Liver (tissue), 9 donors: ENCODE data around the gene CAMSAP1. TPM values are rescaled to one million over a fixed set of nuclear protein-coding genes. Genes with fewer than 3 reads are reported as not detected.

ENCODE experiments used
- DNase-seq: peaks from one replicate; pipeline ENCODE4 v3.0.0-alpha.2; 2017; ENCODE audit warnings: low spot score
- H3K27ac ChIP-seq, 2 donors: one replicate each; pipeline ENCODE4 v1.7.0; 2013; ENCODE audit warnings: inconsistent platforms in 2 of 2, low read length in 2 of 2, control low read depth in 1 of 2, low read depth in 1 of 2, mild to moderate bottlenecking in 1 of 2
- H3K27me3 ChIP-seq, 4 donors: one replicate each; pipeline versions ENCODE4 v1.6.1 to v1.7.0; 2013; ENCODE audit warnings: low read length in 3 of 4, inconsistent platforms in 1 of 4, mild to moderate bottlenecking in 1 of 4, moderate library complexity in 1 of 4; ENCODE audit not compliant: control insufficient read depth in 4 of 4, insufficient read depth in 4 of 4
- H3K36me3 ChIP-seq, 4 donors: one replicate each; pipeline versions ENCODE4 v1.6.1 to v1.7.0; 2013; ENCODE audit warnings: low read length in 3 of 4, mild to moderate bottlenecking in 3 of 4, low read depth in 1 of 4, moderate library complexity in 1 of 4; ENCODE audit not compliant: control insufficient read depth in 4 of 4, insufficient read depth in 3 of 4
- H3K4me1 ChIP-seq, 4 donors: one replicate each; pipeline versions ENCODE4 v1.6.1 to v1.7.0; 2013; ENCODE audit warnings: low read length in 3 of 4, mild to moderate bottlenecking in 3 of 4, moderate library complexity in 1 of 4; ENCODE audit not compliant: control insufficient read depth in 4 of 4, insufficient read depth in 4 of 4
- H3K4me3 ChIP-seq, 3 donors: one replicate each; pipeline versions ENCODE4 v1.6.1 to v1.7.0; 2013; ENCODE audit warnings: low read length in 3 of 3, control low read depth in 1 of 3, low read depth in 1 of 3, mild to moderate bottlenecking in 1 of 3
- H3K9ac ChIP-seq, 2 donors: one replicate each; pipeline ENCODE4 v1.7.0; 2013; ENCODE audit warnings: low read length in 2 of 2, mild to moderate bottlenecking in 2 of 2, moderate library complexity in 2 of 2, control low read depth in 1 of 2, low read depth in 1 of 2
- H3K9me3 ChIP-seq, 4 donors: one replicate each; pipeline versions ENCODE4 v1.6.1 to v1.7.0; 2013; ENCODE audit warnings: low read length in 3 of 4; ENCODE audit not compliant: control insufficient read depth in 4 of 4
- EGR1 ChIP-seq, 2 donors: IDR thresholded peaks; 2 replicates each; pipeline ENCODE4 v1.6.1; 2016 to 2018; ENCODE audit warnings: antibody characterized with exemption in 2 of 2, low read depth in 2 of 2
- FOXA1 ChIP-seq: IDR thresholded peaks from 2 replicates; pipeline ENCODE4 v1.6.1; 2016; ENCODE audit warnings: antibody characterized with exemption
- FOXA2 ChIP-seq: IDR thresholded peaks from 2 replicates; pipeline ENCODE4 v1.6.1; 2016; ENCODE audit warnings: antibody characterized with exemption
- GABPA ChIP-seq, 2 donors: IDR thresholded peaks in 1 of 2; conservative IDR thresholded peaks in 1 of 2; 2 replicates each; pipeline ENCODE4 v1.6.1; 2016; ENCODE audit warnings: antibody characterized with exemption in 2 of 2, mild to moderate bottlenecking in 1 of 2, moderate library complexity in 1 of 2
- HNF4A ChIP-seq, 2 donors: conservative IDR thresholded peaks; 2 replicates each; pipeline ENCODE4 v1.6.1; 2016; ENCODE audit warnings: antibody characterized with exemption in 2 of 2, mild to moderate bottlenecking in 2 of 2
- HNF4G ChIP-seq: IDR thresholded peaks from 2 replicates; pipeline ENCODE4 v1.6.1; 2016; ENCODE audit warnings: antibody characterized with exemption
- NR2F2 ChIP-seq: IDR thresholded peaks from 2 replicates; pipeline ENCODE4 v1.6.1; 2016; ENCODE audit warnings: antibody characterized with exemption
- RAD21 ChIP-seq, 2 donors: IDR thresholded peaks; 2 replicates each; pipeline ENCODE4 v1.6.1; 2016; ENCODE audit warnings: antibody characterized with exemption in 2 of 2, mild to moderate bottlenecking in 2 of 2
- RXRA ChIP-seq, 2 donors: IDR thresholded peaks; 2 replicates each; pipeline ENCODE4 v1.6.1; 2017 to 2018; ENCODE audit warnings: antibody characterized with exemption in 2 of 2, mild to moderate bottlenecking in 1 of 2
- SP1 ChIP-seq: IDR thresholded peaks from 2 replicates; pipeline ENCODE4 v1.6.1; 2018; ENCODE audit warnings: antibody characterized with exemption, mild to moderate bottlenecking
- TAF1 ChIP-seq: conservative IDR thresholded peaks from 2 replicates; pipeline ENCODE4 v1.6.1; 2016; ENCODE audit warnings: antibody characterized with exemption, mild to moderate bottlenecking
- YY1 ChIP-seq: IDR thresholded peaks from 2 replicates; pipeline ENCODE4 v1.6.1; 2016; ENCODE audit warnings: antibody characterized with exemption, mild to moderate bottlenecking
- WGBS: extraction: QIAGEN DNeasy Blood & Tissue Kit; methylation state at CpG from one replicate; pipeline ENCODE4 v1.1.7; 2013; 5-methylcytosine and 5-hydroxymethylcytosine counted together
- polyA plus RNA-seq, 2 donors: library from polyadenylated mRNA; stranded (reverse) in 1 of 2; unstranded in 1 of 2; fragments of 200-250 nt in 1 of 2; fragments of >200 nt in 1 of 2; fragmentation: Nextera tagmentation in 1 of 2; extraction: Ambion mirVana in 1 of 2; gene quantifications; one replicate each; pipeline versions ENCODE4 v1.2.1 to v1.2.3, GENCODE V29; 2013 to 2015
- total RNA-seq, 2 donors: library from RNA; depleted of rRNA; stranded (reverse); fragments of >200 nt; gene quantifications; one replicate each; pipeline ENCODE4 v1.2.3, GENCODE V29; 2014
- TF ChIP-seq, protein P1 (sequence below): fragments of 150-350 bp; IDR thresholded peaks from 2 replicates; pipeline ENCODE4 v1.5.1; 2017; ENCODE audit warnings: improper control_type of control experiment, low read depth, low read length; ENCODE audit not compliant: missing input control
- TF ChIP-seq, protein P2 (sequence below): IDR thresholded peaks from 2 replicates; pipeline ENCODE4 v1.6.1; 2016; ENCODE audit warnings: antibody characterized with exemption
- TF ChIP-seq, protein P3 (sequence below): IDR thresholded peaks from 2 replicates; pipeline ENCODE4 v1.6.1; 2016; ENCODE audit warnings: antibody characterized with exemption
- TF ChIP-seq, protein P4 (sequence below): IDR thresholded peaks from 2 replicates; pipeline ENCODE4 v1.6.1; 2016; ENCODE audit warnings: antibody characterized with exemption
- donor health status: healthy.
- donor health status: healthy.
- donor health status: healthy.
- donor health status: healthy.
- donor health status: healthy.

Gene CAMSAP1
- total and polyA plus RNA-seq, 4 donors = 0.97 to 6.4 (median 5.1) TPM

DNA sequence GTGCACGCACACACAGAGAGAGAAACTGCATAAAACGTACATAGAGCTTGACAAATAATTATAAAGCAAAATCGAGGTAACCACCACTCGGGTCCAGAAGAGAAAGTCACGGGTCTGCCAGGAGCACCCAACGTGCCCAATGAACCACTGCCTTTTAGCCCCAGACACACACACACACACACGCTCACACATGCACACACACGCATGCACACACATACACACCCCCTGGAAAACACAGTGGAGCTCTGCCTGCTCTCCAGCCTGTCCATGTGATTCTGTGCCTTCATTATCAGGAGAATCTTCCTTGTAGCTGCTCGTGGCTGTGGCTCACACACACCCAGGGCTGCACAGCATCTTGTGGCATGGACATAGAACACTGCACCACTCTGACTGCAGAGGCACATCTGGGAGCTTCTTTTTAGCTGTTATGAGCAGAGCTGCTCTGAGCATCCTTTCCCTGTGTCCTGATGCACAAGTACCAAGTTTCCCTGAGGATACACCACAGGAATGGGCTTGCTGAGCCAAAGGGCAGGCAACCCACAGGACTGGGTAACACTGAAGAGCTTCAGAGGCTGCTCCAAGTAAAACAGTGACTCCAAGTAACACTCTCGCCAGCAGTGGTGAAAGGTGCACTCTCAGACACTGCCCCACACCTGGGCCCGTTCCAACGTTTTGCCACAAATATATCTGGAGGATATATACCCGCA, 58.9 kb downstream of the CAMSAP1 start:
- DNase-seq = no peak
- Histone ChIP-seq H3K36me3 (peaks cover 0 to 22% (median 1%) of the 10 kb centered on the region in 4 donors), H3K9me3 (no peaks in the 10 kb centered on the region), H3K9ac (no peak overlapping the region), H3K27ac (no peak overlapping the region), H3K4me1 (no peaks in the 10 kb centered on the region), H3K27me3 (no peaks in the 10 kb centered on the region), H3K4me3 (no peak overlapping the region)
- no peak for TF ChIP-seq TAF1
- TF ChIP-seq SP1 = no peak
- WGBS = 94% methylated on average over 13 of the region's 13 CpGs

GRCh38 chr9:135847833-135848232, 59.5 kb downstream of the CAMSAP1 start:
- TF ChIP-seq GABPA (IDR thresholded peaks at IDR 0.05 in 1 of 2, conservative IDR thresholded peaks at IDR 0.05 in 1 of 2) (no peak), RAD21 (IDR thresholded peaks at IDR 0.05) (no peak), TAF1 (no peak), EGR1 (IDR thresholded peaks at IDR 0.05; ENCODE audit: low read depth in 2 of 2) (no peak), HNF4G (no peak), SP1 (no peak), HNF4A (conservative IDR thresholded peaks at IDR 0.05) (no peak), FOXA2 (no peak), NR2F2 (no peak), RXRA (IDR thresholded peaks at IDR 0.05) (no peak), YY1 (no peak), FOXA1 (no peak)
- TF ChIP-seq, protein P1, sequence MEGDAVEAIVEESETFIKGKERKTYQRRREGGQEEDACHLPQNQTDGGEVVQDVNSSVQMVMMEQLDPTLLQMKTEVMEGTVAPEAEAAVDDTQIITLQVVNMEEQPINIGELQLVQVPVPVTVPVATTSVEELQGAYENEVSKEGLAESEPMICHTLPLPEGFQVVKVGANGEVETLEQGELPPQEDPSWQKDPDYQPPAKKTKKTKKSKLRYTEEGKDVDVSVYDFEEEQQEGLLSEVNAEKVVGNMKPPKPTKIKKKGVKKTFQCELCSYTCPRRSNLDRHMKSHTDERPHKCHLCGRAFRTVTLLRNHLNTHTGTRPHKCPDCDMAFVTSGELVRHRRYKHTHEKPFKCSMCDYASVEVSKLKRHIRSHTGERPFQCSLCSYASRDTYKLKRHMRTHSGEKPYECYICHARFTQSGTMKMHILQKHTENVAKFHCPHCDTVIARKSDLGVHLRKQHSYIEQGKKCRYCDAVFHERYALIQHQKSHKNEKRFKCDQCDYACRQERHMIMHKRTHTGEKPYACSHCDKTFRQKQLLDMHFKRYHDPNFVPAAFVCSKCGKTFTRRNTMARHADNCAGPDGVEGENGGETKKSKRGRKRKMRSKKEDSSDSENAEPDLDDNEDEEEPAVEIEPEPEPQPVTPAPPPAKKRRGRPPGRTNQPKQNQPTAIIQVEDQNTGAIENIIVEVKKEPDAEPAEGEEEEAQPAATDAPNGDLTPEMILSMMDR = no peak
- TF ChIP-seq, protein P2, sequence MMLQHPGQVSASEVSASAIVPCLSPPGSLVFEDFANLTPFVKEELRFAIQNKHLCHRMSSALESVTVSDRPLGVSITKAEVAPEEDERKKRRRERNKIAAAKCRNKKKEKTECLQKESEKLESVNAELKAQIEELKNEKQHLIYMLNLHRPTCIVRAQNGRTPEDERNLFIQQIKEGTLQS = no peak
- TF ChIP-seq, protein P3, sequence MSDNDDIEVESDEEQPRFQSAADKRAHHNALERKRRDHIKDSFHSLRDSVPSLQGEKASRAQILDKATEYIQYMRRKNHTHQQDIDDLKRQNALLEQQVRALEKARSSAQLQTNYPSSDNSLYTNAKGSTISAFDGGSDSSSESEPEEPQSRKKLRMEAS = no peak
- TF ChIP-seq, protein P4, sequence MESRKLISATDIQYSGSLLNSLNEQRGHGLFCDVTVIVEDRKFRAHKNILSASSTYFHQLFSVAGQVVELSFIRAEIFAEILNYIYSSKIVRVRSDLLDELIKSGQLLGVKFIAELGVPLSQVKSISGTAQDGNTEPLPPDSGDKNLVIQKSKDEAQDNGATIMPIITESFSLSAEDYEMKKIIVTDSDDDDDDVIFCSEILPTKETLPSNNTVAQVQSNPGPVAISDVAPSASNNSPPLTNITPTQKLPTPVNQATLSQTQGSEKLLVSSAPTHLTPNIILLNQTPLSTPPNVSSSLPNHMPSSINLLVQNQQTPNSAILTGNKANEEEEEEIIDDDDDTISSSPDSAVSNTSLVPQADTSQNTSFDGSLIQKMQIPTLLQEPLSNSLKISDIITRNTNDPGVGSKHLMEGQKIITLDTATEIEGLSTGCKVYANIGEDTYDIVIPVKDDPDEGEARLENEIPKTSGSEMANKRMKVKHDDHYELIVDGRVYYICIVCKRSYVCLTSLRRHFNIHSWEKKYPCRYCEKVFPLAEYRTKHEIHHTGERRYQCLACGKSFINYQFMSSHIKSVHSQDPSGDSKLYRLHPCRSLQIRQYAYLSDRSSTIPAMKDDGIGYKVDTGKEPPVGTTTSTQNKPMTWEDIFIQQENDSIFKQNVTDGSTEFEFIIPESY = no peak
- Histone ChIP-seq H3K36me3 (peaks cover 0 to 17% (median 1%) of the 10 kb centered on the region in 4 donors), H3K9me3 (no peaks in the 10 kb centered on the region), H3K27me3 (no peaks in the 10 kb centered on the region), H3K27ac (no peak overlapping the region), H3K9ac (no peak overlapping the region), H3K4me3 (no peak overlapping the region), H3K4me1 (no peaks in the 10 kb centered on the region)
- no peak for DNase-seq
- WGBS = 55% methylated on average over 1 of the region's 1 CpG
